ENCODE measurements around the gene PLEKHG4B.
"Not testable (repeated sequence)": the region's sequence is repeated elsewhere in the genome, so short reads cannot be mapped to it uniquely, and the experiment has no call there.

The PLEKHG4B gene

GRCh38 chr5:206927-207536 is 115.1 kb downstream of the PLEKHG4B start:
- in situ Hi-C loops (cut with MboI; ENCODE audit: low pct_unique_long_range_greater_than_20kb, low sequenced_read_pairs), result no loop called here
- DNase-seq, result no peak

DNA sequence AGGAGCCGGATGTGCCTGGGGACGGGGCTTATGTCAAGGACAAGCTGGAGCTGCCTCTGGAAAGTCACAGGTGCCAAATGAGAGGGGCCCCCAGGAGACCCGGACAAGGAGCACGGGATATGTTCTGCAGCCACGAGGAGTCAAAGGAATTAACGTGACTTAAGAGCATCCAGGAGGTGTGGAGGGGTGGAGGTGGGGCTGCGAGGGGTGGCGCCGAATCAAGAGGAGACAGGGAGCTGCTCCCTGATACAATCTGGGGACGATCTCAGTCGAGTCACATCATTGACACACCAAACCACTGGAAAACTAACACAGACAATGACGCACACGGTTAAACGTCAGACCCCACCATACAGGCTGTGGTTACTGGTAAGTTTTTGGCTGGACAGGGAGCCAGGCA is 115.6 kb downstream of the PLEKHG4B start:
- DNase-seq, result no peak
- in situ Hi-C loops (cut with MboI; ENCODE audit: low pct_unique_long_range_greater_than_20kb, low sequenced_read_pairs), result no loop called here

DNA sequence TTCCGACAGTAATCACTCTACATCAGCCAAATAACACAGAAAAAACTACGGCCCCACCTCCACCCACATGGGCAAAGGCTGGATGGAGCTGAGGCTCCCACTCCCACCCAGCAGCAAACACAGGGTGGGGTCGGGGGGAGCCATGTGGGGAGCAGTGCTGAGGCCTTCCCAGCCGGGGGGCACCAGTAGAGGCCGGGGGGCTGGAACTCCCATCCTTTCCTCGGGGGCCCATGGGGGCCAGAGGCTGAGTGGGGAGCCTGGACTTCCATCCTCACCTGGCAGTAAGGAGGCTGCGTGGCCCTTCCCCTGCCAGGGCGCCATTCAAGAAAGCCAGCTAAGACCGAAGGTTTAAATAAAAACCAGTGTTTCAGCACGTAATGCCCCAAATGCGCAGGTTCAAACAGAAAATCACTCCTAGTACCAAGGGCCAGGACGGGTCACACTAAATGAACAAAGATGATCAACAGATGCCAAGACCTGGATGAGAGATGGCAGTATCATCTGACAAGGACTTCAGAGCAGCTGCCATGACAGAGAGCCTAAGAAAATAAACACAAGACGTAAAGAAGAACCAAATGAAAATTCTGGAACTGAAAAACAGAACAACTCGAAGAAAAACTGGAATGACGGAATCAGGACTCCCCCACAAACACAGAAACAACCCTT is 116.6 kb downstream of the PLEKHG4B start:
- in situ Hi-C loops (cut with MboI; ENCODE audit: low pct_unique_long_range_greater_than_20kb, low sequenced_read_pairs), result no loop called here

GRCh38 chr5:213803-214395 is 121.9 kb downstream of the PLEKHG4B start:
- in situ Hi-C loops (cut with MboI; ENCODE audit: low pct_unique_long_range_greater_than_20kb, low sequenced_read_pairs), result no loop called here
- DNase-seq, result no peak

More for the DNA sequence above, 116.6 kb downstream of the PLEKHG4B start:
- DNase-seq, result no peak

- DNase-seq; in situ Hi-C loops (cut with MboI; ENCODE audit: low pct_unique_long_range_greater_than_20kb, low sequenced_read_pairs): not testable (repeated sequence)
Measured at GRCh38 chr5:215256-215655, 123.3 kb downstream of the PLEKHG4B start.

DNA sequence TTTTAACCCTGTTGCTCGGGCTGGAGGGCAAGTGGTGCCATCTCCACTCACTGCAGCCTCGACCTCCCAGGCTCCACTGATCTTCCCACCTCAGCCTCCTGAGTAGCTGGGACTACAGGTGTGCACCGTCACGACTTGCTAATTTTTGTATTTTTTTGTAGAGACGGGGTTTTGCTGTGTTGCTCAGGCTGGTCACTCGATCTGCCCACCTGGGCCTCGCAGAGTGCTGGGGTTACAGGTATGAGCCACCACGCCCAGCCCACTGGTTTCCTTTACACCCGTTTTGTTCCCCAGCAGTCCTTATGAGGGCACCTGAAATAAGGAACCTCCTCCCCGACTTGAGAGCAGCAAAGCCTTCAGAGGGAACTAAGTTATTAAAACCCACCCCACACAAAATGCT is 124.1 kb downstream of the PLEKHG4B start:
- DNase-seq; in situ Hi-C loops (cut with MboI; ENCODE audit: low pct_unique_long_range_greater_than_20kb, low sequenced_read_pairs): not testable (repeated sequence)

- in situ Hi-C loops (cut with MboI; ENCODE audit: low pct_unique_long_range_greater_than_20kb, low sequenced_read_pairs), result not testable (repeated sequence)
- DNase-seq, result peak; percentile 93
Measured at GRCh38 chr5:217494-218456, 125.8 kb downstream of the PLEKHG4B start, which contains the start of the genes CCDC127 and SDHA. Gene CCDC127, minus strand, starts transcription at chr5:218153. Its CDS starts 1,304 bp downstream, at chr5:216849. Gene SDHA, plus strand, starts transcription at chr5:218320. Its CDS starts 36 bp downstream, at chr5:218356.

DNA sequence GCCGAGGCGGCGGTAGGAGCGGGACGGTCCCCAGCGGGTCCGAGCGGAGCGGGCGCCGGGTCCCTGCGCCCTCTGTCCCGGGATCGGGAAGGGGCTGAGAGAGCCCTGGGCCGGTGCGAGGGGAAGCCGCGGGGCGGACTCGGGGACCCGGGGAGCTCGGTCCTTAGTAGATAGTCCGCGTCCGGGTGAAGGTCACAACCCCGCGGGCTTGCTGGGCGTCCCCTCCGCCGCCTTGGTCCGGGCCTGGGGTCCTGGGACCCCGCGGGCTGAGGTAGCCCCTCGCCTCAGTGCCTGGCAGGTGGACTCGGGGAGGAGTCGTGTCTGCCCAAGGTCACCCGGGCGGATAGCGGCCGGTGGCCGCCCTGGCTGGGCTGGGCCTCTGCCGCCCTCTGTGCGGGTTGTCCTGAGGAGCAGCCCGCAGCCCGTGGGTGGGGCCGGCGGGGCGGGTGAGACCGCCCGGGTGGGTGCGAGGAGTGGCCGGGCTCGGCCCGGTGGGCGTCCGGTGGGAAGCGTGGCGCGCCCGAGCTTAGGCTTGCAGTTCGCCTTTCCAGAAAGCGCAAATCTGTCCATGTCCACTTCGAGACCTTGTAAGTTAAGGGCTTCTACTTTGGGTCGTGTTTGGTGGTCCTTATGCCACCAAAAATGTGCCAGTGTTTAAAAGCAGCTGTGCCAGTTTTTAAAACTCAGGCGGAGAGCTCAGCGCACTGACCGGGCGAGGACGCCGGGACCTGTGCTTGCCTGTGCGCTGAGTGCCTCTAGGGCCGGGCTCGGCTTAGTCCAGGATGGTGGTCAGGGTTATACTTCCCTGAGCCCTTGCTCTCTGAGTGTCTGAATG is 126.7 kb downstream of the PLEKHG4B start:
- peak; percentile 40 for DNase-seq

DNA sequence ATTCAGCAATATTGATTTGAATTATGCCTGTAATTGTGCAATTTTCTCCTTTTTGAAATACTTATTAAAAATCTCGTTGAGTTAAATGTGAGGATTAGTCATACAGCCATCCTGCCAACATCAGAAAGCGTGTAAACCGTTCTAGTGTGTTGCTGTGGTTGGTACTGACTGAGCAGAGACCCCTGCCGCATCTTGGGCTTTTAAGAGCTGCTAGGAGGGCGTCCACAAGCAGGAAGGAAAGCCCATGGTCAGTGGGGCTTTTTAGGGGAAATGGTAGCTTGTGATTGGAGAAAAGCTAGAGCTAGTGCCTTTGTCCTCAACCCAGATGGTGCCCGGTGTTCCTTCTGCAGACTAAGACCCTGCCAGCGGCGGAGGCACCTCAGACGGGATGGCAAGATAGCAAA is 127.5 kb downstream of the PLEKHG4B start:
- peak; percentile 38 for DNase-seq
- in situ Hi-C loops (cut with MboI; ENCODE audit: low pct_unique_long_range_greater_than_20kb, low sequenced_read_pairs), result no loop called here

More for the DNA sequence above, 126.7 kb downstream of the PLEKHG4B start:
- in situ Hi-C loops (cut with MboI; ENCODE audit: low pct_unique_long_range_greater_than_20kb, low sequenced_read_pairs), result no loop called here

- in situ Hi-C loops (cut with MboI; ENCODE audit: low pct_unique_long_range_greater_than_20kb, low sequenced_read_pairs), result no loop called here
- DNase-seq, result no peak
Measured at GRCh38 chr5:219991-220390, 128.0 kb downstream of the PLEKHG4B start.

- DNase-seq; in situ Hi-C loops (cut with MboI; ENCODE audit: low pct_unique_long_range_greater_than_20kb, low sequenced_read_pairs): not testable (repeated sequence)
Measured at GRCh38 chr5:222951-223715, 131.2 kb downstream of the PLEKHG4B start.

DNA sequence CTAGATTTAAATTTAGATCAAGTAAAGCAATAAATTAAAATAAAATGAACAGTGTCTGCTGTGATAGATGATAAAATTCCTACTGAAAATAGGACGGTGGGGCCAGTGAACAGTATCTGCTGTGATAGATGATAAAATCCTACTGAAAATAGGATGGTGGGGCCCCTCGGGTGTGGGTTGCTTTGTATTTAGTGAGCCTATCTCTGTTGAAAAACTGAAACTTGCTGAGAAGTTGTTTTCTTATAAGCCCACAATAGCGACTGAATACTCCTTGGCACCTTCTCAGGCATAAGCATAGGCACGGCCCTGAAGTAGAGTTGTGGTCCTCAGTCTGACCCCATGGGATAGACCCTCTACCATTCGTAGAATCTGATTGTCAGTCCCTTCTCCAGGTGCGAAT is 131.8 kb downstream of the PLEKHG4B start:
- in situ Hi-C loops (cut with MboI; ENCODE audit: low pct_unique_long_range_greater_than_20kb, low sequenced_read_pairs), result no loop called here
- no peak for DNase-seq

DNA sequence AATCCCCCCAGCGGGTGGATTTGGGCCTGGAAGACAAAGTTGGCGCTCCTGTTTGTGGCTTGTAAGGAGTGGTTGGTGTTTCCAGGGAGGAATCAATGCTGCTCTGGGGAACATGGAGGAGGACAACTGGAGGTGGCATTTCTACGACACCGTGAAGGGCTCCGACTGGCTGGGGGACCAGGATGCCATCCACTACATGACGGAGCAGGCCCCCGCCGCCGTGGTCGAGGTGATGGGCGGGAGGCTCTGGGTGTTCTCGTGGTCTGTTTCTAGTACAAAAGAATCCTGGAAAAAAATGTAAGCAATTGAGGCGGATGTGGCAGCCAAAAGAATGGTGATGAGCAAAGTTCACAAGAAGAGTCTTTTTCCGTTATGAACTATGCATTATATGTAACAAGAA is 133.4 kb downstream of the PLEKHG4B start:
- DNase-seq, result no peak
- in situ Hi-C loops (cut with MboI; ENCODE audit: low pct_unique_long_range_greater_than_20kb, low sequenced_read_pairs), result no loop called here

GRCh38 chr5:227375-227774 is 135.4 kb downstream of the PLEKHG4B start:
- in situ Hi-C loops (cut with MboI; ENCODE audit: low pct_unique_long_range_greater_than_20kb, low sequenced_read_pairs); DNase-seq: not testable (repeated sequence)

DNA sequence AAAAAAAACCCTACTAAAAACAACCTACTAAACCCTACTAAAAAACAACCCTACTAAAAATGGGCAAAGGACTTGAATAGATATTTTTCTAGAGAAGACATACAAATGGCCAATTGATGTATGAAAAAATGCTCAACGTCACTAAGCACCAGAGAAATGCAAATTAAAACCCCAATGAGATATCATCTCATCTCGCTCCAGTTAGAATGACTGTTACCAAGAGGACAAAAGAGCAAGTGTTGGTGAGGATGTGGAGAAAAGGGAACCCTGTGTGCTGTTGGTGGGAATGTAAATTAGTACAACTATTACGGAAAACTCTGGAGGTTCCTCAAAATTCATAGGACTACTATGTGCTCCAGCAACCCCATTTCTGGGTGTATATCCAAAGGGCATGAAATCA is 136.9 kb downstream of the PLEKHG4B start:
- no peak for DNase-seq
- in situ Hi-C loops (cut with MboI; ENCODE audit: low pct_unique_long_range_greater_than_20kb, low sequenced_read_pairs), result no loop called here

GRCh38 chr5:230711-231110 is 138.7 kb downstream of the PLEKHG4B start:
- DNase-seq, result no peak
- in situ Hi-C loops (cut with MboI; ENCODE audit: low pct_unique_long_range_greater_than_20kb, low sequenced_read_pairs), result no loop called here

GRCh38 chr5:231661-232060 is 139.7 kb downstream of the PLEKHG4B start:
- in situ Hi-C loops (cut with MboI; ENCODE audit: low pct_unique_long_range_greater_than_20kb, low sequenced_read_pairs), result no loop called here
- DNase-seq, result no peak

- DNase-seq; in situ Hi-C loops (cut with MboI; ENCODE audit: low pct_unique_long_range_greater_than_20kb, low sequenced_read_pairs): not testable (repeated sequence)
Measured at GRCh38 chr5:233426-233825, 141.5 kb downstream of the PLEKHG4B start.

All from KBM-7 (cell line).